Measurements from ENCODE around the gene CD300LF.

DNA sequence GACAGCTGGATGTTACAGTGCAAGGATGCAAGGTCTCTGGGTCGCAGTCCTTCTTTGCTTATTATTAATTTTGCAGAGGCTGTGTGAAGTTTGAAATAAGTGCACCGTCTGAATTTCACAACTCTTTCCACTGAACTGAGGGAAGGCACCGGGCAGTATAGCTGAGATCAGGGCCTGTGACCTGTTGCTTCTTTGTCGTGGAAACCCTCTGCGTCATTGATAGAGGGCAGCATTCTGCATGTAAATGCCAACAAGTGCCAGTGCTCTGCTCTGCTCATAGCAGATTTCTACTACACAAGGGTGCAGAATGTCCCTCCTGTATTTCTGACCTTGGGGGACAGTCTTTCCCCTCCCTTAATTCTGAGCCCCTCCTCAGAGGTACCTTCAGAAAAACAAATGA is 26.0 kb downstream of the CD300LF start:
- TF ChIP-seq, protein P1, sequence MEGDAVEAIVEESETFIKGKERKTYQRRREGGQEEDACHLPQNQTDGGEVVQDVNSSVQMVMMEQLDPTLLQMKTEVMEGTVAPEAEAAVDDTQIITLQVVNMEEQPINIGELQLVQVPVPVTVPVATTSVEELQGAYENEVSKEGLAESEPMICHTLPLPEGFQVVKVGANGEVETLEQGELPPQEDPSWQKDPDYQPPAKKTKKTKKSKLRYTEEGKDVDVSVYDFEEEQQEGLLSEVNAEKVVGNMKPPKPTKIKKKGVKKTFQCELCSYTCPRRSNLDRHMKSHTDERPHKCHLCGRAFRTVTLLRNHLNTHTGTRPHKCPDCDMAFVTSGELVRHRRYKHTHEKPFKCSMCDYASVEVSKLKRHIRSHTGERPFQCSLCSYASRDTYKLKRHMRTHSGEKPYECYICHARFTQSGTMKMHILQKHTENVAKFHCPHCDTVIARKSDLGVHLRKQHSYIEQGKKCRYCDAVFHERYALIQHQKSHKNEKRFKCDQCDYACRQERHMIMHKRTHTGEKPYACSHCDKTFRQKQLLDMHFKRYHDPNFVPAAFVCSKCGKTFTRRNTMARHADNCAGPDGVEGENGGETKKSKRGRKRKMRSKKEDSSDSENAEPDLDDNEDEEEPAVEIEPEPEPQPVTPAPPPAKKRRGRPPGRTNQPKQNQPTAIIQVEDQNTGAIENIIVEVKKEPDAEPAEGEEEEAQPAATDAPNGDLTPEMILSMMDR (IDR thresholded peaks at IDR 0.05) = no peak
- no peak for TF ChIP-seq POLR2AphosphoS5 (IDR thresholded peaks at IDR 0.05)
